ENCODE results near the gene DHFR.

Gene DHFR

DNA sequence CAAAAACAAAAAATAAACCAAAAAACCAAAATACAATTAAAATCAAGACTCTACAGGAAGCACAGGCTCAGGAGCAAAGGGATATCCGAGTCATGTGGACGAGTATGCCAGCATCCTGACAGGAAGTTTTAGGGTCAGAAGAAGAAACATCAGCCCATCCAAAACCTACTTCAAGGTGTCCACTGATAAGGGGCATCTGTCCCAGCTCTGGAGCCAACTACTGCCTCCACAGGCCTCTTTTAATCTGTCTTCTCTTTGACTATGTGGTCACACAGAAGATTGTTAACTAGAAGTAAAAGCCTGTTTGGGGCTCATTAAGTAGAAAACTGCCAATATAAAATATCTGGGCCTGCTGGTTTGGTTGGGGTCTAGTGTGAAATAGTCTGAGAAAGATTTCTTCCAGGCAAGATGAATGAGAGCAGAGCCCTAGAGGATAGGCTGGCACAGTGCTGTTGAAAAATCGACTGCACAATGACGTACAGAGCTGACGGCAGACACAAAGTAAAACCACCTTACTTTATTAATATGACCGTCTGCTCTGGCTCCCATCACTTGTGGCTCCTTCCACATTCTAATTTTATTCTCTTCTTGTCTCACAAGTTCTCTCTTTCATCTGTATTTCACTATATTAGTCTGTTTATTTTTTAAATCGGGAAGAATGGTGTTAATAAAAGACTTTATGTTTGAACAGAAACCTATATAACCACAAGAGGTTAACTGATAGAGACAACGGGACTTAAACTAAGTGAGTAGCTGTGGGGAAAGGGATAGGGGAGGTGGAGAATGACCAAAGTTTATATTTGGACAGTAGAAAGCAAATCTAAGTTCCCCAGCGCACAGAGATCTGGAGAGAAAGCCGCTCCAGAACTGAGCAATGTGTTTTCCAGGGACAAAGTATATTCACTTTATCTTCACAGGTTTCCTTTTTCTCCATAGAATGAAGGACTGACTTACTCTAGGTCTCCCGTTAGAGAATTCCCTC, 23.2 kb downstream of the DHFR start:
- Histone ChIP-seq H3K9ac (ENCODE audit: low read depth, low read length) (no peak overlapping the region), H3K4me1 (ENCODE audit: insufficient read depth, low read length) (no peaks in the 10 kb centered on the region), H3K4me3 (ENCODE audit: low read depth in 1 of 2, low read length in 2 of 2) (no peak overlapping the region), H2AFZ (ENCODE audit: low read depth, low read length) (no peak overlapping the region), H3K9me3 (ENCODE audit: insufficient read depth, low read length, severe bottlenecking) (no peaks in the 10 kb centered on the region), H3K4me2 (ENCODE audit: insufficient read depth, low read length) (no peak overlapping the region), H3K27ac (ENCODE audit: low read length) (no peak overlapping the region), H3K79me2 (ENCODE audit: insufficient read depth, low read length) (no peaks in the 10 kb centered on the region), H4K20me1 (ENCODE audit: insufficient read depth, low read length) (no peaks in the 10 kb centered on the region), H3K36me3 (ENCODE audit: insufficient read depth, low read length) (peaks cover 77% of the 10 kb centered on the region), H3K27me3 (ENCODE audit: insufficient read depth, low read length, poor library complexity) (no peaks in the 10 kb centered on the region)
- TF ChIP-seq EZH2 (IDR thresholded peaks at IDR 0.05; ENCODE audit: borderline replicate concordance, low read depth, low read length, severe bottlenecking): no peak
- TF ChIP-seq, protein P1, sequence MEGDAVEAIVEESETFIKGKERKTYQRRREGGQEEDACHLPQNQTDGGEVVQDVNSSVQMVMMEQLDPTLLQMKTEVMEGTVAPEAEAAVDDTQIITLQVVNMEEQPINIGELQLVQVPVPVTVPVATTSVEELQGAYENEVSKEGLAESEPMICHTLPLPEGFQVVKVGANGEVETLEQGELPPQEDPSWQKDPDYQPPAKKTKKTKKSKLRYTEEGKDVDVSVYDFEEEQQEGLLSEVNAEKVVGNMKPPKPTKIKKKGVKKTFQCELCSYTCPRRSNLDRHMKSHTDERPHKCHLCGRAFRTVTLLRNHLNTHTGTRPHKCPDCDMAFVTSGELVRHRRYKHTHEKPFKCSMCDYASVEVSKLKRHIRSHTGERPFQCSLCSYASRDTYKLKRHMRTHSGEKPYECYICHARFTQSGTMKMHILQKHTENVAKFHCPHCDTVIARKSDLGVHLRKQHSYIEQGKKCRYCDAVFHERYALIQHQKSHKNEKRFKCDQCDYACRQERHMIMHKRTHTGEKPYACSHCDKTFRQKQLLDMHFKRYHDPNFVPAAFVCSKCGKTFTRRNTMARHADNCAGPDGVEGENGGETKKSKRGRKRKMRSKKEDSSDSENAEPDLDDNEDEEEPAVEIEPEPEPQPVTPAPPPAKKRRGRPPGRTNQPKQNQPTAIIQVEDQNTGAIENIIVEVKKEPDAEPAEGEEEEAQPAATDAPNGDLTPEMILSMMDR (IDR thresholded peaks at IDR 0.05; ENCODE audit: borderline replicate concordance, extremely low read depth, low read length, poor library complexity, severe bottlenecking): no peak
- no peak for DNase-seq
- ATAC-seq (ENCODE audit: insufficient read depth, low read depth): no peak

DNA sequence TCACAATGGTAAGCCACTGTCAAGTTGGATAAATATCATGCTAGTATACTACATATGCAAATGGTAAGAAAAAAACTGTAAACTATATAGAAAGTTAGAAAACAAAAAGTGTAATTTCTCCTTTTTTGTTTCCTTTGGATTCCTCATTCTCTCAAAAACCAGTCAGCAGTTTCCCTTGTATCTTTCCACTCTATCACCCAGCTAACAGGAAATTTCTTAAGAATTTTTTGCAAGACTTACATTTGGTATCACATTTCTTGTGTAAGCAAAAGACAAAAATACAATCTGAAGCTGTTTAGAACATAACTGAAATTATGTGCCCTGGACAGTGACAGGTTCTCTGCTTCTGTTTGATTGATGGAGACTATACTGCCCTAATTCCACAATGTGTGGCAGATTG, 25.5 kb downstream of the DHFR start:
- Histone ChIP-seq H3K9ac (ENCODE audit: low read depth, low read length) (no peak overlapping the region), H3K36me3 (ENCODE audit: insufficient read depth, low read length) (peaks cover 57% of the 10 kb centered on the region), H3K27ac (ENCODE audit: low read length) (no peak overlapping the region), H4K20me1 (ENCODE audit: insufficient read depth, low read length) (no peaks in the 10 kb centered on the region), H3K27me3 (ENCODE audit: insufficient read depth, low read length, poor library complexity) (no peaks in the 10 kb centered on the region), H3K4me1 (ENCODE audit: insufficient read depth, low read length) (no peaks in the 10 kb centered on the region), H3K4me2 (ENCODE audit: insufficient read depth, low read length) (no peak overlapping the region), H3K4me3 (ENCODE audit: low read depth in 1 of 2, low read length in 2 of 2) (no peak overlapping the region), H3K79me2 (ENCODE audit: insufficient read depth, low read length) (no peaks in the 10 kb centered on the region), H3K9me3 (ENCODE audit: insufficient read depth, low read length, severe bottlenecking) (no peaks in the 10 kb centered on the region), H2AFZ (ENCODE audit: low read depth, low read length) (no peak overlapping the region)
- TF ChIP-seq, protein P1 (IDR thresholded peaks at IDR 0.05; ENCODE audit: borderline replicate concordance, extremely low read depth, low read length, poor library complexity, severe bottlenecking): no peak
- TF ChIP-seq EZH2 (IDR thresholded peaks at IDR 0.05; ENCODE audit: borderline replicate concordance, low read depth, low read length, severe bottlenecking): no peak
- no peak for DNase-seq
- no peak for ATAC-seq (ENCODE audit: insufficient read depth, low read depth)

DNA sequence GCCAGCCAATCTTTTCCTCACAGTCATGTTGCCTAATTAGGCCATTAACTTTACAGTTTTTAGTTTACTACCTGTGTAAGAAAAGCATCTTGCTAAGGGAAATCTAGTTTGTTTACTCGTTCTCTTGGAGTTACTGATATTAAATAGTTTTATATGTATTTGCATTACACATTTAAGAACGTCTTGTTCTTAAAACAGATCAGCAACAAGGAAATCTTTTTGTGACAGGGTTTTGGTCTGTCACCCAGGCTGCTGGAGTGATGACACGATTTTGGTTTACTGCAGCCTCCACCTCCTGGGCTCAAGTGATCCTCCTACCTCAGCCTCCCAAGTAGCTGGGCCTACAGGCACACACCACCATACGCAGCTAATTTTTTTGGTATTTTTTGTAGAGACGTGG, 29.6 kb downstream of the DHFR start:
- no peaks in the 10 kb centered on the region for H3K9me3 ChIP-seq (ENCODE audit: insufficient read depth, low read length, severe bottlenecking)

More for the DNA sequence above, 29.6 kb downstream of the DHFR start:
- Histone ChIP-seq H3K4me1 (ENCODE audit: insufficient read depth, low read length) (no peaks in the 10 kb centered on the region), H3K79me2 (ENCODE audit: insufficient read depth, low read length) (no peaks in the 10 kb centered on the region), H3K27me3 (ENCODE audit: insufficient read depth, low read length, poor library complexity) (no peaks in the 10 kb centered on the region), H3K27ac (ENCODE audit: low read length) (no peak overlapping the region), H3K4me3 (ENCODE audit: low read depth in 1 of 2, low read length in 2 of 2) (no peak overlapping the region), H2AFZ (ENCODE audit: low read depth, low read length) (no peak overlapping the region), H4K20me1 (ENCODE audit: insufficient read depth, low read length) (no peaks in the 10 kb centered on the region), H3K4me2 (ENCODE audit: insufficient read depth, low read length) (no peak overlapping the region), H3K36me3 (ENCODE audit: insufficient read depth, low read length) (peaks cover 29% of the 10 kb centered on the region), H3K9ac (ENCODE audit: low read depth, low read length) (no peak overlapping the region)
- ATAC-seq (ENCODE audit: insufficient read depth, low read depth) (no peak), DNase-seq (no peak)
- no peak for TF ChIP-seq EZH2 (IDR thresholded peaks at IDR 0.05; ENCODE audit: borderline replicate concordance, low read depth, low read length, severe bottlenecking)
- TF ChIP-seq, protein P1 (IDR thresholded peaks at IDR 0.05; ENCODE audit: borderline replicate concordance, extremely low read depth, low read length, poor library complexity, severe bottlenecking): no peak
